H1 (cell line): ENCODE results near the gene BTG2. TPM values are rescaled to one million over a fixed set of nuclear protein-coding genes. Genes with fewer than 3 reads are reported as not detected.
A peak's percentile ranks its signal among the peaks of the same experiment; 100 is the strongest.

Experiments
- CTCF ChIA-PET: fragments of 300-600 bp; sonication (Branson Sonifier 250); formaldehyde crosslinking; loops from one replicate; lab custom pipeline; 2021; ENCODE audit not compliant: partially characterized antibody; lab: Charles Lee
- POLR2A ChIA-PET: fragments of 300-600 bp; sonication (Branson Sonifier 250); formaldehyde crosslinking; loops from one replicate; lab custom pipeline; 2021; ENCODE audit warnings: inconsistent platforms; ENCODE audit not compliant: partially characterized antibody; lab: Charles Lee
- DNase-seq, 2 experiments: peaks; one replicate each; pipeline versions ENCODE4 v3.0.0 to v3.0.0-alpha.2; 2010 to 2022; ENCODE audit warnings: low spot score in 2 of 2, low read depth in 1 of 2, mixed read lengths in 1 of 2
- FAIRE-seq: peaks from 2 replicates; lab custom pipeline; 2011; peaks lifted over from hg19 to GRCh38; lab: Jason Lieb, UNC
- H2AFZ ChIP-seq: 2 replicates; pipeline ENCODE4 v1.8.1; 2012; ENCODE audit warnings: low read length, inconsistent platforms
- H2AK5ac ChIP-seq: 2 replicates; pipeline ENCODE4 v1.6.1; 2013; ENCODE audit warnings: low read depth, low read length
- H2BK120ac ChIP-seq: replicated peaks from 2 replicates; pipeline ENCODE3; 2013; ENCODE audit warnings: low read depth, low read length, inconsistent platforms
- H2BK12ac ChIP-seq: 2 replicates; pipeline ENCODE4 v1.6.1; 2013; ENCODE audit warnings: low read depth, low read length
- H2BK15ac ChIP-seq: 2 replicates; pipeline ENCODE4 v1.6.1; 2013; ENCODE audit warnings: low read length
- H2BK20ac ChIP-seq: 2 replicates; pipeline ENCODE4 v1.6.1; 2013; ENCODE audit warnings: low read length
- H2BK5ac ChIP-seq: 2 replicates; pipeline ENCODE4 v1.6.1; 2013; ENCODE audit warnings: low read depth, low read length
- H3K14ac ChIP-seq: 2 replicates; pipeline ENCODE4 v1.6.1; 2013; ENCODE audit warnings: inconsistent platforms; ENCODE audit not compliant: insufficient read length
- H3K18ac ChIP-seq: 2 replicates; pipeline ENCODE4 v1.6.1; 2013; ENCODE audit warnings: low read length; ENCODE audit errors: extremely low read depth
- H3K23ac ChIP-seq: 2 replicates; pipeline ENCODE4 v1.6.1; 2013; ENCODE audit warnings: inconsistent platforms; ENCODE audit not compliant: insufficient read length
- H3K23me2 ChIP-seq: 2 replicates; pipeline ENCODE4 v1.6.1; 2013; ENCODE audit warnings: low read depth, low read length
- H3K27ac ChIP-seq: 2 replicates; pipeline ENCODE4 v1.6.1; 2011; ENCODE audit warnings: low read depth, low read length, inconsistent platforms
- H3K27me3 ChIP-seq, 4 experiments: replicated peaks in 1 of 4; 1 replicate in 1 of 4; 2 replicates in 3 of 4; pipeline versions ENCODE4 v1.6.1 to v1.8.1; 2011 to 2013; ENCODE audit warnings: low read length in 3 of 4, mild to moderate bottlenecking in 3 of 4, inconsistent platforms in 2 of 4, mixed read lengths in 2 of 4, moderate library complexity in 1 of 4; ENCODE audit not compliant: control insufficient read depth in 3 of 4, insufficient read depth in 3 of 4; ENCODE audit errors: extremely low read depth in 1 of 4
- H3K36me3 ChIP-seq, 4 experiments: 2 replicates each; pipeline versions ENCODE4 v1.6.1 to v1.8.1; 2011 to 2013; ENCODE audit warnings: mild to moderate bottlenecking in 4 of 4, low read length in 3 of 4, moderate library complexity in 2 of 4, control low read depth in 1 of 4, inconsistent platforms in 1 of 4; ENCODE audit not compliant: insufficient read depth in 4 of 4, control insufficient read depth in 2 of 4
- H3K4ac ChIP-seq: replicated peaks from 2 replicates; pipeline ENCODE3; 2013; ENCODE audit warnings: low read length, low read depth, mixed read lengths, inconsistent platforms; ENCODE audit not compliant: insufficient read length
- H3K4me1 ChIP-seq, 4 experiments: replicated peaks in 1 of 4; 1 replicate in 1 of 4; 2 replicates in 3 of 4; pipeline versions ENCODE4 v1.6.1 to v1.8.1; 2011 to 2013; ENCODE audit warnings: low read length in 3 of 4, inconsistent platforms in 2 of 4, mixed read lengths in 1 of 4; ENCODE audit not compliant: insufficient read depth in 4 of 4, control insufficient read depth in 3 of 4
- H3K4me2 ChIP-seq, 2 experiments: 2 replicates each; pipeline versions ENCODE4 v1.6.1 to v1.8.1; 2011 to 2013; ENCODE audit warnings: low read depth in 2 of 2, low read length in 2 of 2, control low read depth in 1 of 2, inconsistent platforms in 1 of 2, mild to moderate bottlenecking in 1 of 2; ENCODE audit not compliant: insufficient read depth in 1 of 2
- H3K4me3 ChIP-seq, 4 experiments: fragments of 200-600, 300-600 bp in 1 of 4; sonication (generic), shearing (Covaris generic), sonication (Bioruptor Twin) in 1 of 4; 2 replicates each; pipeline versions ENCODE4 v1.5.1 to v1.8.1; 2011 to 2016; ENCODE audit warnings: low read length in 4 of 4, low read depth in 3 of 4, control low read depth in 2 of 4, inconsistent platforms in 2 of 4, mild to moderate bottlenecking in 2 of 4, mixed read lengths in 1 of 4, moderate library complexity in 1 of 4; ENCODE audit not compliant: insufficient read depth in 2 of 4; ENCODE audit errors: extremely low read depth in 1 of 4
- H3K56ac ChIP-seq: replicated peaks from 2 replicates; pipeline ENCODE3; 2013; ENCODE audit warnings: low read depth, mild to moderate bottlenecking, mixed read lengths, low read length, inconsistent platforms; ENCODE audit not compliant: insufficient read length
- H3K79me1 ChIP-seq: 2 replicates; pipeline ENCODE4 v1.6.1; 2013; ENCODE audit warnings: low read depth, low read length, control low read depth
- H3K79me2 ChIP-seq, 2 experiments: 2 replicates each; pipeline versions ENCODE4 v1.6.1 to v1.8.1; 2012 to 2013; ENCODE audit warnings: low read length in 2 of 2, mild to moderate bottlenecking in 2 of 2, inconsistent platforms in 1 of 2; ENCODE audit not compliant: insufficient read depth in 2 of 2, control insufficient read depth in 1 of 2
- H3K9ac ChIP-seq, 4 experiments: replicated peaks in 1 of 4; 1 replicate in 1 of 4; 2 replicates in 3 of 4; pipeline versions ENCODE4 v1.6.1 to v1.8.1; 2011 to 2013; ENCODE audit warnings: low read depth in 3 of 4, low read length in 3 of 4, control low read depth in 2 of 4, mild to moderate bottlenecking in 2 of 4, moderate library complexity in 2 of 4, inconsistent platforms in 1 of 4; ENCODE audit errors: extremely low read depth in 1 of 4
- H3K9me3 ChIP-seq, 2 experiments: 2 replicates each; pipeline versions ENCODE4 v1.6.1 to v1.8.1; 2012 to 2013; ENCODE audit warnings: mild to moderate bottlenecking in 2 of 2, moderate library complexity in 2 of 2, control low read depth in 1 of 2, inconsistent platforms in 1 of 2, low read depth in 1 of 2, low read length in 1 of 2, mixed read lengths in 1 of 2; ENCODE audit not compliant: insufficient read depth in 2 of 2
- H4K20me1 ChIP-seq, 2 experiments: replicated peaks in 1 of 2; 2 replicates each; pipeline versions ENCODE3 to v1.8.1; 2011 to 2013; ENCODE audit warnings: inconsistent platforms in 2 of 2, low read length in 2 of 2, mild to moderate bottlenecking in 1 of 2; ENCODE audit not compliant: insufficient read depth in 2 of 2, control insufficient read depth in 1 of 2
- H4K5ac ChIP-seq: 2 replicates; pipeline ENCODE4 v1.6.1; 2013; ENCODE audit warnings: low read length, low read depth, mixed read lengths, inconsistent platforms; ENCODE audit not compliant: insufficient read length
- H4K8ac ChIP-seq: 2 replicates; pipeline ENCODE4 v1.8.0; 2013; ENCODE audit warnings: mild to moderate bottlenecking, moderate library complexity, low read length, inconsistent platforms; ENCODE audit not compliant: insufficient read depth; ENCODE audit errors: extremely low read depth
- H4K91ac ChIP-seq: replicated peaks from 2 replicates; pipeline ENCODE3; 2013; ENCODE audit warnings: low read length, mixed read lengths, inconsistent platforms; ENCODE audit not compliant: insufficient read length
- CBX5 ChIP-seq: fragments of 300-800, 300-1000 bp; sonication (generic); IDR thresholded peaks from 2 replicates; pipeline ENCODE4 v1.7.1; 2016; ENCODE audit warnings: antibody characterized with exemption, low read length, low read depth
- KDM5A ChIP-seq: fragments of 200-600 bp; IDR thresholded peaks from 2 replicates; pipeline ENCODE4 v1.7.1; 2012; ENCODE audit warnings: mild to moderate bottlenecking, low read length, inconsistent platforms, mixed read lengths
- SUZ12 ChIP-seq: fragments of 200-600 bp; sonication (generic); IDR thresholded peaks from 2 replicates; pipeline ENCODE4 v1.6.1; 2012; ENCODE audit warnings: mild to moderate bottlenecking, inconsistent platforms, low read length, moderate library complexity, mixed read lengths
- TAF1 ChIP-seq: IDR thresholded peaks from 2 replicates; pipeline ENCODE4 v1.6.1; 2011; ENCODE audit warnings: mild to moderate bottlenecking, low read depth, low read length
- WGBS, 2 experiments: shearing (Covaris generic) in 1 of 2; methylation state at CpG; one replicate each; pipeline versions ENCODE4 v1.1.6 to v1.1.7; 2013 to 2015; ENCODE audit warnings: low lambda C conversion rate in 2 of 2, mixed read lengths in 2 of 2, inconsistent platforms in 1 of 2, low coverage in 1 of 2, missing lambda C conversion rate in 1 of 2; ENCODE audit not compliant: insufficient replicate concordance in 2 of 2, insufficient coverage in 1 of 2, insufficient read length in 1 of 2; ENCODE audit errors: extremely low coverage in 1 of 2, missing lambda C conversion rate in 1 of 2; 5-methylcytosine and 5-hydroxymethylcytosine counted together
- polyA plus RNA-seq, 7 experiments: library from polyadenylated mRNA; depleted of rRNA in 3 of 7; stranded (reverse) in 5 of 7; unstranded in 2 of 7; fragments of >200 nt in 5 of 7; fragments of 200-250 nt in 2 of 7; gene quantifications; 1 replicate in 5 of 7; 2 replicates in 1 of 7; 4 replicates in 1 of 7; pipeline versions ENCODE4 v1.2.1 to v1.2.3, GENCODE V29; 2011 to 2013; ENCODE audit warnings: missing spikeins in 2 of 7, mixed read lengths in 2 of 7
- total RNA-seq: library from RNA; stranded (reverse); fragmentation: NEBNext Ultra II Directional; extraction: Animal tissue kit (Norgen Biotek cat#: 25700); gene quantifications from 2 replicates; pipeline ENCODE4 v1.2.1, GENCODE V29; 2021

The BTG2 gene
- total and polyA plus RNA-seq, 2 of the 8 experiments (the other 6 are each of a cell fraction or from before 2014, with no cell fraction given), result 4.8 to 11.0 TPM

DNA sequence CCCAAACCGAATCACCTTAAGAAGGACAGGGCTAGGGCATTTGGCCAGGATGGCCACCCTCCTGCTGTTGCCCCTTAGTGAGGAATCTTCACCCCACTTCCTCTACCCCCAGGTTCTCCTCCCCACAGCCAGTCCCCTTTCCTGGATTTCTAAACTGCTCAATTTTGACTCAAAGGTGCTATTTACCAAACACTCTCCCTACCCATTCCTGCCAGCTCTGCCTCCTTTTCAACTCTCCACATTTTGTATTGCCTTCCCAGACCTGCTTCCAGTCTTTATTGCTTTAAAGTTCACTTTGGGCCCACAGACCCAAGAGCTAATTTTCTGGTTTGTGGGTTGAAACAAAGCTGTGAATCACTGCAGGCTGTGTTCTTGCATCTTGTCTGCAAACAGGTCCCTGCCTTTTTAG lies 3.6 kb downstream of the BTG2 start:
- ChIA-PET CTCF (interaction anchor here (0.7 to 9.3 kb wide), 9 partner anchors 15 to 269 kb away, joined by 3 to 123 read pairs (median 8); no protein-coding TSS in a partner anchor), POLR2A (interaction anchor here (0.8 to 2.5 kb wide), 8 partner anchors 9 to 487 kb away, joined by 3 to 10 read pairs (median 4); no protein-coding TSS in a partner anchor)
- Histone ChIP-seq H4K91ac (no peak overlapping the region), H3K14ac (no peak overlapping the region), H3K27ac (no peak overlapping the region), H2AK5ac (no peak overlapping the region), H4K5ac (no peak overlapping the region), H3K4me3 (no peak overlapping the region; a peak in 1 of 8 replicates), H2BK120ac (no peak overlapping the region), H4K8ac (no peak overlapping the region), H4K20me1 (peaks cover 6 to 27% of the 10 kb centered on the region in 2 experiments), H3K9me3 (no peaks in the 10 kb centered on the region), H3K79me2 (no peaks in the 10 kb centered on the region), H3K18ac (no peak overlapping the region), H2BK5ac (no peak overlapping the region), H3K9ac (no peak overlapping the region), H2BK20ac (no peak overlapping the region), H3K23me2 (peaks cover 13% of the 10 kb centered on the region), H3K79me1 (no peaks in the 10 kb centered on the region), H3K4me2 (peak overlapping the region in 1 of 2 experiments; percentile 82; a peak in 1 of 4 replicates), H3K23ac (no peak overlapping the region), H3K4ac (no peak overlapping the region), H2BK12ac (no peak overlapping the region), H2BK15ac (no peak overlapping the region), H3K27me3 (peaks cover 40 to 86% (median 76%) of the 10 kb centered on the region in 4 experiments), H3K36me3 (no peaks in the 10 kb centered on the region; a peak in 1 of 8 replicates), H2AFZ (no peak overlapping the region), H3K4me1 (peaks cover 14 to 33% (median 18%) of the 10 kb centered on the region in 4 experiments), H3K56ac (no peak overlapping the region)
- FAIRE-seq (no peak), DNase-seq (no peak)
- TF ChIP-seq TAF1, result no peak
- no peak for TF ChIP-seq CBX5
- TF ChIP-seq KDM5A, result no peak
- TF ChIP-seq SUZ12, result peak; percentile 28; the same call in 1 of the 2 replicates
- 85% methylated on average over 1 of the region's 1 CpG; no CpG with 5 or more reads in 1 of the 2 experiments for WGBS, 2 experiments
